Stimulated activated CD8-positive, alpha-beta memory T cell treated with anti-CD3 and anti-CD28 coated beads, Interleukin-7, amount 100 ng/mL, for 4 hours (primary cell): ENCODE measurements around the gene PFKFB2.

Experiments
- DNase-seq, 2 donors: peaks; one replicate each; pipeline ENCODE4 v3.0.0-alpha.2; 2020; ENCODE audit warnings: low read depth in 2 of 2

PFKFB2 gene

GRCh38 chr1:207052911-207053769, at the start of gene PFKFB2:
PFKFB2 (plus strand) TSS chr1:207053275; CDS start chr1:207054718, 1,443 bp downstream.
- peak; percentile 90 to 92 for DNase-seq

- no peak for DNase-seq
Observed at GRCh38 chr1:207004931-207005830, 47.9 kb upstream of the PFKFB2 start.

GRCh38 chr1:207006083-207006482, 47.0 kb upstream of the PFKFB2 start:
- no peak for DNase-seq

- DNase-seq, result no peak
Observed at GRCh38 chr1:207006914-207007313, 46.2 kb upstream of the PFKFB2 start.

DNA sequence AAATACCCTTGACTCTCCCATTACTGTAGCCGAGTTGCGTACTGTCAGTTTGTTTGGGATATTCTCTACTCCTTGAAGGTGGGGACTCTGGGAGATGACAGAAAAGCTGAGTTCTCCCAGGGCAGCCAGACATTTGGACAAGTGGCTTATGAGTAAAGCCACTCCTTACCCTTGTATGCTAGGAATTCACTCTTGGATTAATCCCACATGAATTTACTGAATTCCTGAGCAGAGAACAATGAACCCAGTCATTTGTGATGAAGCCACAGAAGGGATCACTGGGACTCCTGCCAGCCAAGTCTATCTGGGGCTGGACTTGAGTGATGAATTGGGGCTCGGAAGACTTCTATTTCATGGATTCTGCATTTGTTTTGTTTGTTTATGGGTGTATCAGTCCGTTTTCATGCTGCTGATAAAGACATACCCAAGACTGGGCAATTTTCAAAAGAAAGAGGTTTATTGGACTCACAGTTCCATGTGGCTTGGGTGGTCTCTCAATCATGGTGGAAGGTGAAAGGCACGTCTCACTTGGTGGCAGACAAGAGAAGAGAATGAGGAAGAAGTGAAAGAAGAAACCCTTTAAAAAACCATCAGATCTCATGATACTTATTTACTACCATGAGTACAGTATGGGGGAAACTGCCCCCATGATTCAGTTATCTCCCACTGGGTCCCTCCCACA, 45.6 kb upstream of the PFKFB2 start:
- DNase-seq, result no peak

DNA sequence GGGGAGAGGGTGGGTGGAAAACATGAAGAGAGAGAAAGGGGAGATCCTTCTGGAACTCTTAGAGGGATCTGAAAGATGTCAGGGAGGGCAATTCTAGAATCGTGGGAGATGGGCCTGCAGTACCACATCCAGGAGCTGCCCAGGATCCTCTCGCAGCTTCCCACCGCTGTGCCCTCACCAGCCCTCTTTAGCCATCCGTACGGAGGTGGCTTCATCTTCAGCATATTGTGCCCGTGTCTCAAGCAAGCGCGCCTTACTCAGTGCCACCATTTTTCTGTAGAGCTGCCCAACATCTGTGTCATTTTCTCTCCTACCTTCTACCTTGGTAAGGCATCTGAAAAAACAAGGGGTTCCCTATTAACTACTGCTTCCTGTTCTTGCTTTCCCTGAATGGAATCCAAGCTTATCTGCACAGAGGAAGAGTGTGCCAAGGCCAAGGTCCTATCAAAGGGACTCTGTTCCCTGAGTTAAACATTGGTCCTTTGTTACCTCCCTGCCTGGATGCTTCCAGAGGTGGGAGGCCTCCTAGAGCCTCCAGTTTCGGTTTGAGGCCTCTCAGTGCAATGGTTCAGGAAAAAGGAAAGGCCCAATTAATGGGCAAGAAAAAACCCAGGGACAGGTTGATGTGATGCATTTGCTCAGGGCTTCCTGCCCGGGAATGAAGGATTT, 43.8 kb upstream of the PFKFB2 start:
- no peak for DNase-seq

DNA sequence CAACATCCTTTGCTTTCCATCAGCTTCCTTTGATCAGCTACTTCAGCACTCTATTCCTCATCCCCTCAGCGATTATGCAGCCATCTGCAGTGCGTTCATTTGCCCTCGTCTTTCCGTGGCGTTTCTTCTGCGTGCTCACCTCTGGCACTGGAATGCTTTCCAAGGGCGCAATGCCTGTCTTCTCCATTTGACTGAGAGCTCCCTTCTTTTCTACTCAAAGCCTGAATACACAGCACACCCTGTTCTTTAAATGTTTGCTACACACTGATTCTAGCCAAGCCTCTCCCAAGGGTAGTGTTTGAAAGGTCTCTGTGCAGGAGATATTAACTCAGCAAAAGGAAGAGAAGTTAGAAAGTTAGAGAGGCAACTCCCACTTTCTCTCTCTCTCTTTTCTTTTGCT, 43.1 kb upstream of the PFKFB2 start:
- no peak for DNase-seq

GRCh38 chr1:207010726-207011125, 42.3 kb upstream of the PFKFB2 start:
- DNase-seq, result no peak

DNA sequence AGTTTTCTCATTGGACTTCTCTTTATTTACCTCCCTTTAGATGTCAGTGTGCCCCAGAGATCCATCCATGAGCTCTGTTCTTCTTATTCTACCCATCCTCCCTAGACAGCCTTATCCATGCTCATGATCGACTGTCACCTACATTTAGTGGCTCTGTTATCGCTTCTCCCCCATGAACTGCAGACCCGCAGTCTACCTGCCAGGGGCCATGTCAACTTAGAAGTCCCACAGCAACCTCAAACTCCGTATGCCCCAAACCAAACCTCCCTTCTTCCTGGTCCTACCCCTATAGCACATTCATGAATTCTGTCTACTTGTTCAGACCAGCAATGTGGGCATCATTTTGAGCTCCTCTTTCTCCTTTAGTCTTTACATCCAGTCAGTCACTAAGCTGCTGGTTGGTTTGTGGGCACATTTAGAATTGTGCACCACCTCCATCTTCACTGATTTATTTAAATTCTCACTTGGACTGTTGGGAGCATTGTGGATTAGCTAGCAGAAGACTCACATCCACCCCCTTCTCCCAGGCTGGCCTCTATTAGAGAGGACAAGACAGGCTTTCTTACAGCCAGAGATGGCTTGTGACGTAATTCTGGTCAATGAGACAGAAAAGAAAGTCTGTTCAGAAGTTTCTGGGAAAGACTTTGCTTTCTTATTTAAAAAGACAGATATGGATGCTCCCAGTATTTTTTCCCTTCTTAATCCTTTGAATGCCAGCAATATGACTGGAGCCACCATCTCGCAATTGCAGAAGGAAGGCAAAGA, 39.6 kb upstream of the PFKFB2 start:
- DNase-seq, result no peak

DNA sequence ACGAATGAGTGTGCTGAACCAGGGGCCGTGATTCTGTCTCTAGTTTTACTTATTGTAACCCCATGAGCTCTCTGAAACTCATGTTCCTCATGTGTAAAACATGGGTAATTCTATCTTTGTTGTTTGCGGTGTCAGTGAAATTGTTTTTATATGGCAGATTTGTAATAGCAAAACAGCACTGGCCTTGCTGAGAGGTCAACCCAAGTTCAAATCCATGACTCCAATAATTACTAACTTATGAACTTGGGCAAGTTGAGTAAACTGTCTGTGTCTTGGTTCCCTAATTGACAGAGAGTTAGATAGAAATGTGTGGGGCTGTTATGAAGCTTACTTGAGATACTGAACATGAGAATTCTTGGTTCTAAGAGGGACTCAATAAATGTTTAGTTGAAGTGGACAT, 38.3 kb upstream of the PFKFB2 start:
- DNase-seq, result no peak

DNA sequence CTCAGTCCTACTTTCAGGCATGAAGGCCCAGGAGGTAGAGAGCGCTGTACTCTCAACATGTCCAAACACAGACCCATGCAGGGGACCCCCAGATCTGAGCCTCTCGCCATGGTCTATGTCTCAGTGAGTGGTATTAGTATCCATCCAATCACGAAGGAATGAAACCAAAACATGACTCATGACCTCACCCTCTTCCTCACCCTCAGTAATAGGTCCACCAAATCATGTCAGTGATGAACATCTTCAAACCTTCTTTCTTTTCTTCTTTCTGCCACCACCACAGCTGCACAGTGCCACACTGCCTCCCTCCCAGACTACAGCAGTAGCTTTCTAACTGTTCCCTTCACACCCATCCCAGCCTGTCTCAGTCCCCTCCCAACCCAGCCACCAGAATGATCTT, 37.3 kb upstream of the PFKFB2 start:
- DNase-seq, result no peak

DNA sequence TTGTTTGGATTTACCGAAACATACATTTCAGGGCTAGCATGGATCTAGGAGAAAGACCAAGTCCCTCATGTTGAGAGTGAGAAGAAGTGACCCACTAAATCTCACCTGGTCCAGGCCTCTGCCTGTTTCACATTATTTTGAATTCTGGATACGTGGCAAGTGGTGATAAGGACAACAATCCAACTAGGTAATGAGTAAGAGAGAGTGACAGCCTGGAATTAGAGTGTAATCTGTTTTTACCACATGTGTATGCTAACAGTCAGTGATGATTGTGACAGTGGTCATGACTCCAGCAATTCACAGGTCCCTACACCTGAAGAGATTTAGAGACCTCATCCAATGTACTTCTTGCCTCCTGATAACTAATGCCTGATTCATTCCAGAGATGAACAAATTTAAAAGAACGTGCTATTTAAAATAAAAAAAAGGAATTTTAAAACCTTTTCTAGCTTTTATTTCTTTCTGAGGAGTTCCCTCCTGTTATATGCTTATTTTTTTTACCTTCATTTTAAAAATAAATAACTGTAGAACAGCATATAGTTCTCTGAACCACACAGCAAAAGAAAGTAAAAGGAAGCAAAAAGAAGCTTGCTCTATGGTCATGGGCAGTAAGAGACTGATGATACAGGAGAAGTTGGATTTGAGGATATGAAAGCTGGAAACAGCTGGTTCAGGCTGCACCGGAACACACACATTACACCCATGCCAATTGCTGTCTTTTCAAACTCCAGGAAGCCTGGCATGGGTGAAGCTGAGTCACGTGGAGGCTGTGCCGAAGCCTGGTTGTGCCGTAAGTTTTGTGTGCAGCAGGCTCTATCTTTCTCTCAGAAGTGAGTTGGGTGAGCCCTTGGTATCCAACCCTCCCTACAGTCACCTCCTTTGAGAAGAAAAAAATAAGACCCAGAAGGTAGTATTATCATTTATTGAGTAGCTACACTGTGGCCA, 35.2 kb upstream of the PFKFB2 start:
- no peak for DNase-seq

GRCh38 chr1:207018707-207019106, 34.4 kb upstream of the PFKFB2 start:
- DNase-seq, result no peak

DNA sequence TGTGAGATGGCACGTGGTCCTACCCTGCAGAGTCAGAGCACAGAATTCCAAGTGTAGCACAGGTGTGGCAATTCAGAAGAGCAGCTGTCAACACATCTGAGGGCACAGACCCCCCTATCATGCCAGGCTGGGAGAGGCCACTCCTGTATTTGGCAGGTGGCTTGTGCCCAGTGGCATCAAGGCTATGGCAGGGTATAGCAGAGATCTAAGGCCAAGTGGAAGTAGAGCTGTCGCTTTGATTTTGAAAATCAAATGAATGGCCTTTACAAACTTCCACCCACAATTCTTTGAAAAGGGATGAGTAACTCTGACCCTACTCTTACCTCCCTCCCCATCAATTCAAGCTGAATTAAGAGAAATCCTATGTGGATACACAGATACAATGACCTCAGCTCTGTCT, 33.9 kb upstream of the PFKFB2 start:
- DNase-seq, result no peak

DNA sequence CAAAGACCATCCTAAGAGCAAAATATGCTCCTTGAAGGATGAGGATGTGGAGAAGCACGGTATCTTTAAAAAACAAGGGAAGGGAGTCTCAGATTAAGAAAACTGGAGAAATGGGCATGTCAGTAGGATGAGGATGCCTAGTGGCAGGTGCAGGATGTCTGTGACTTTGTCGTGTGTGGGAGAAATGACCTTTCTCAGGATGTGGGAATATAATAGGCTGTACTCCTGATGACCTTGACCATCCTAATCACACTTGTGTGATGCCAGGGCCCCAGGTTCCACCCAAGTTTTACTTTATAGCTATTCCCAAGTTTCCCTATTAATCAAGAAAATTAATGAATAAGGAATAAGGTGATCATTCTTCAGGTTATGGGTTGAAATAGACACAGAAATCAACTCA, 33.4 kb upstream of the PFKFB2 start:
- DNase-seq, result no peak

DNA sequence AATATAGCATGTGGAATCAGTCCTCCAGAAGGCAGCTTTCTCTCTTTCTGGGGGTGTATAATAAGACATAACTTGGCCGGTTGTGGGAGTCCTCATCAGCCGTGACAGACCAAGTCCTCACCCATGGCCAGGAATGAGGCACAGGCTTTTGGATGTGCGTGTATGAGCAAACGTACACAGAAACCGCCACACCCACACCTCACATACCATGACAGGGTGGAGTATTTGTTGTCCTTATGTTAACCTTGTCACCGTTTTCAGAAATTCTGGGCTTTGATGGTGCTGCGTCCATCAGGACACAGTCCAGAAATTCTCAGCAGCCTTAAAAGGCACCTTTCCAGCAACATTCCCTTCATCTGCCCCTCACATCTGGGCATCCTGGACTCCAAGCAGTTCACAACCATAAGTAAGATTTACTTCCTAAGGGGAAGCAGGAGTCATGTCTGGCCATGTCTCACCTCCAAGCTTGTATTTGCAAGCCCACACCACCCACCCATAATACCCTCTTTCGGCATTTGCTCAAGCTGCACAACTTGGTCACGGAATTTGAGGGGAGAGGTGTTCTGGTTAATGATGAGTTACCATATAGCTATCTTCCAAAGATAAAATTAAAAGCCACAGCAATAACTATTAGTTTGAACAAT, 32.9 kb upstream of the PFKFB2 start:
- DNase-seq, result no peak

DNA sequence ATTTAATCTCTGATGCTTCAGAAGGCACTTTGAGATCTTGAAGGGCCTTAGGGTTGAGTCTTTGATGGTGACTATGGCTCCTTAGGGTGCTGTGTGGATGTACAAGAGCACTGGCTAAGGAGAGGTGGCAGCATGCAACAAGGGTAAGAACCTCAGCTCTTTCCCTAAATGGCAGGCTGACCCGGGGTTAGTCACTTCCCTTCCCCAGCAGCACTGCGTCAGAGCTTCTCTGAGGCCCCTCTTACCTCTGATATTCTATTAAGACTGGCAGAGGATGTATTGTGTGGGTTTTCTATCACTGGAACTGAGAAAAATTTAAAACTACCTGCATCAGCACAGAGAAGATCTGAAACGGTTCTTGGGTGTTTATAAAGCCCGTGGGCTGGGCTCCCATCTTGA, 32.4 kb upstream of the PFKFB2 start:
- no peak for DNase-seq

DNA sequence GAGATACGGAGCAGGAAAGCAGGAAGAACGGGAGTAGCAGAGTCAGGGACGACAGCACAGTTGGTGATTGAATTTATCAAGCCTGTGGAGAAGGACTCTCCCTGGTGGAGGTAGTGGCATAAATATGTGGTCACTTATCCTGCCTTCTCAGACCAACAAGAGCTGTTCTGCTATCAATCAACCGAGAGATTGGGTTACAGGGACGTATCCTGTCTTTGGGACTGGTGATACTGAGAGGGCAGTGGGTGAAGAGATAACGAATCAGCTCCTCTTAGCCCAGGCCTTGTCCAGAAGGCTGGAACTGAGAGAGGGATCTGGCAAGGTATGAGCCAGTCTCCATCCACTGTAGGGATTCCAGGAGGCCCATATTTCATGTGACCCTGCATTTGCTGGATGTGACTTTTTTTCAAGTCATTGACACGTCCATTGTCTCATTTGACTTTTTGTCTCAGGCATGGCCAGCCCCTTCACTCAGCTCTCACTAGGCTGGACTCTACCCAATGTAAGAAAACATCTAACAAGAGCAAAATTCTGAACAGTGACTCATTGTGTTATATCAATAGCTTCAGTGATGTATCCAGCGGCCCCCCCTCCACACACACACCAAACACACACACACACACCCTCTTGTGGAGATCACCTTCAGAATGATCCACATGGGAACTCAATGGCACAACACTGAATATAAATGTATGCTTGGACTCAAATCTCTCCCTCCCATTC, 31.8 kb upstream of the PFKFB2 start:
- no peak for DNase-seq
